MCF 10A (cell line): ENCODE results near the gene IRAK2. TPM values are rescaled to one million over a fixed set of nuclear protein-coding genes. Genes with fewer than 3 reads are reported as not detected.

Experiments used
- BruUV-seq: library from RNA; stranded (reverse); fragments of 400-500 nt; replicated peaks from 2 replicates; lab custom pipeline; 2021; lab: Mats Ljungman, UMichigan
- CTCF ChIA-PET: fragments of 300-600 bp; sonication (Branson Sonifier 250); formaldehyde crosslinking; extraction: SDS; loops from one replicate; lab custom pipeline; 2021; ENCODE audit warnings: antibody characterized with exemption, inconsistent platforms; lab: Yijun Ruan, JAX
- POLR2A ChIA-PET: fragments of 300-600, 350-650 bp; sonication (Branson Sonifier 250); formaldehyde crosslinking; extraction: SDS; loops from one replicate; lab custom pipeline; 2020; ENCODE audit warnings: antibody characterized with exemption, inconsistent platforms; lab: Yijun Ruan, JAX
- DNase-seq: peaks from one replicate; pipeline ENCODE4 v3.0.0-alpha.2; 2018; ENCODE audit not compliant: unreplicated experiment
- H3K27ac Mint-ChIP-seq: one replicate; pipeline ENCODE4 v1.8.0; 2022; ENCODE audit warnings: mild to moderate bottlenecking, low read depth, mixed read lengths; ENCODE audit not compliant: unreplicated experiment
- H3K27me3 Mint-ChIP-seq: one replicate; pipeline ENCODE4 v1.8.0; 2022; ENCODE audit warnings: mixed read lengths; ENCODE audit not compliant: insufficient read depth, unreplicated experiment
- H3K36me3 Mint-ChIP-seq: one replicate; pipeline ENCODE4 v1.8.0; 2022; ENCODE audit warnings: mild to moderate bottlenecking, moderate library complexity, mixed read lengths; ENCODE audit not compliant: insufficient read depth, unreplicated experiment
- H3K4me1 Mint-ChIP-seq: one replicate; pipeline ENCODE4 v1.8.0; 2022; ENCODE audit warnings: mixed read lengths; ENCODE audit not compliant: insufficient read depth, unreplicated experiment
- H3K4me3 Mint-ChIP-seq: one replicate; pipeline ENCODE4 v1.8.0; 2022; ENCODE audit warnings: mild to moderate bottlenecking, moderate library complexity, mixed read lengths; ENCODE audit not compliant: unreplicated experiment
- H3K9me3 Mint-ChIP-seq: one replicate; pipeline ENCODE4 v1.8.0; 2022; ENCODE audit warnings: mixed read lengths; ENCODE audit not compliant: unreplicated experiment
- intact Hi-C: fragments of 100-400 bp; cut with micrococcal nuclease; formaldehyde crosslinking; loops from 2 replicates; pipeline ENCODE4 v1.14.1; 2022
- total RNA-seq: library from RNA; stranded (reverse); gene quantifications from 2 replicates; pipeline ENCODE4 v1.2.3, GENCODE V29; 2022
- TF ChIP-seq, protein P1 (sequence below): fragments of 200-600 bp; IDR thresholded peaks from one replicate; pipeline ENCODE4 v1.8.0; 2022; ENCODE audit warnings: antibody characterized with exemption, mild to moderate bottlenecking; ENCODE audit not compliant: unreplicated experiment

The IRAK2 gene
- total RNA-seq, 1 experiment from 2014 or later: 6.0 TPM

DNA sequence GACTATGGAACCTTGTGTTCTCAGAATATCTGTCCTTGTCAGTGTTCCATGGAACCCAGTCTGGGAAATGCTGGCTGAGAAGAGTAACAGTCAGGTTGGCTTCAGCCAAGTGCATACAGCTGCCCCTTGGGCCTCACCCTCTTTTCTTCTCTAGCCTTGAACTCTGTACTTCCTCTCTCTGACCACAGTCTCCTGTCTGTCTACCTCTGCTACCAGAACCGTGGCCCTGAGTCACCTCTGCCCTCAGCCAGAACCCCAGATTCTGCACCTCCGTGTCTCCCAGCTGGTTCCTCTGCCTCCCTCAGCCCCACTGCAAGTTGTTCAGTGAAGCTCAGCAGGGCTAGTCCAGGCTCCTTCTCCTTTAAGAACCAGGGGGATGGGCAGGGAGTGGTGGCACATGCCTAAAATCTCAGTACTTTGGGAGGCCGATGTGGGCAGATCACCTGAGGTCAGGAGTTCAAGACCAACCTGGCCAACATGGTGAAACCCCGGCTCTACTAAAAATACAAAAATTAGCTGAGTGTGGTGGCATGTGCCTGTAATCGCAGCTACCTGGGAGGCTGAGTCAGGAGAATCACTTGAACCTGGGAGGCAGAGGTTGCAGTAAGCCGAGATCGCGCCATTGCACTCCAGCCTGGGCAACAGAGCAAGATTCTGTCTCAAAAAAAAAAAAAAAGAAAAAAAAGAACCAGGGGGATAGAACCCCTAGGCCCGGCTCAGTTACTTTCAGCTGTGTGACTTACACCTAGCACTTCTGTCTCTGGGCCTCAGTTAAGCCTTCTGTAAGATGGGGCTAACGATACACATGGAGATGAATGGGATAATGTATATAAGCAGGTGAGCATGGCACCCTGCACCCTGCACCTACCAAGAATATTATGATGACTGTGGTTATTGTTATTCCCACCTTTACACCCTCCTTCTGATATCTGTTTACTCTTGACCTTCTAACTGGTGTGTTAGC lies 59.2 kb downstream of the IRAK2 start:
- H3K27ac Mint-ChIP-seq: peak overlapping the region; percentile 0
- no peaks in the 10 kb centered on the region for H3K9me3 Mint-ChIP-seq
- TF ChIP-seq, protein P1, sequence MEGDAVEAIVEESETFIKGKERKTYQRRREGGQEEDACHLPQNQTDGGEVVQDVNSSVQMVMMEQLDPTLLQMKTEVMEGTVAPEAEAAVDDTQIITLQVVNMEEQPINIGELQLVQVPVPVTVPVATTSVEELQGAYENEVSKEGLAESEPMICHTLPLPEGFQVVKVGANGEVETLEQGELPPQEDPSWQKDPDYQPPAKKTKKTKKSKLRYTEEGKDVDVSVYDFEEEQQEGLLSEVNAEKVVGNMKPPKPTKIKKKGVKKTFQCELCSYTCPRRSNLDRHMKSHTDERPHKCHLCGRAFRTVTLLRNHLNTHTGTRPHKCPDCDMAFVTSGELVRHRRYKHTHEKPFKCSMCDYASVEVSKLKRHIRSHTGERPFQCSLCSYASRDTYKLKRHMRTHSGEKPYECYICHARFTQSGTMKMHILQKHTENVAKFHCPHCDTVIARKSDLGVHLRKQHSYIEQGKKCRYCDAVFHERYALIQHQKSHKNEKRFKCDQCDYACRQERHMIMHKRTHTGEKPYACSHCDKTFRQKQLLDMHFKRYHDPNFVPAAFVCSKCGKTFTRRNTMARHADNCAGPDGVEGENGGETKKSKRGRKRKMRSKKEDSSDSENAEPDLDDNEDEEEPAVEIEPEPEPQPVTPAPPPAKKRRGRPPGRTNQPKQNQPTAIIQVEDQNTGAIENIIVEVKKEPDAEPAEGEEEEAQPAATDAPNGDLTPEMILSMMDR: no peak
- peaks cover 19% of the 10 kb centered on the region for H3K36me3 Mint-ChIP-seq
- CTCF ChIA-PET: interaction anchor here (0.6 to 2.8 kb wide), 16 partner anchors 13 to 1493 kb away, joined by 3 to 19 read pairs (median 3); partner anchors contain the start of gene CRELD1
- no TSS peak for BruUV-seq
- POLR2A ChIA-PET: interaction anchor here (0.6 to 1.6 kb wide), 9 partner anchors 10 to 452 kb away, joined by 3 to 4 read pairs (median 3); partner anchors contain the start of genes TATDN2 and VHL
- no peak for DNase-seq
- H3K27me3 Mint-ChIP-seq: no peaks in the 10 kb centered on the region
- intact Hi-C loops: loop anchor here (2.0 kb wide), 1 partner anchor 81 kb away; no protein-coding TSS in a partner anchor
- peaks cover 21% of the 10 kb centered on the region for H3K4me1 Mint-ChIP-seq
- no peak overlapping the region for H3K4me3 Mint-ChIP-seq

DNA sequence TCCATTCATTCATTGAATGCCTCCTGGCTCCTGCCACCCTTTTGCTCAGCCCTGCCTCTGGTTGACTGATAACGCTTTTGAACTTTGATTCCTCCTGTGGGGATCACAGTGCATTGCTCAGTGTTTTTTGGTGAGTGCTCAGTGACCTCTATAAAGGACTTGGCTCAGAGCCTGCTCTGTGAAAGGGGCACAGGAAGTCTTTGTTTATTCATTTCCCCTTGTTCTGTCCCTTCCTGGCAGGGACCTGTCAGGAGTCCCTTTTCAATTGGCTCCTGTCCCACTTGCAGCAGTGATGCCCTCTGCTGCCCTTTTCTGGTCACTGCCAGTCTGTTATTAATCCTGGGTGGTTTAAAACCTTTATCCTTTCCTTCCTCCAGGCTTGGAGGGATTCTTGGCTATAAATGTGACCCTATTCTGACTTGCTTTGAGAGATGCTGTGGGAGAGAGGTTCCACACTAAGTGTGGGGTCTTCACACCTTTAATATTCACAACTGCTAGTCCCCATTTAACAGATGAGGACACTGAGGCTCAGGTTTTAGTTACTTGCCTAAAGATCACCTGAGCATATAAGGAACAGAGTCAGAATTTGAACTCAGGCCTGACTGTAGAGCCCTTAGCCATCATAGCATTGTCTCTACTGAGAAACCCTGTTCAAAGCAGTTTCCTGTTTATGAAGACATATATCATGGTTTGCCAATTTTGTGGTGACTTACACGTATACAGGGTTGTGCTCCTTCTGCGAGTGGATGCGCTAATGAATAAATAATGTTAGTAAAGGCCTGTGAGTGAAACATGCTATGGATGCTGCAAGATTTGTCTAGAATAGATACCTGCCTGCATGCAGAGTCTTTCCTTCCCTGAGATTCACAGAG lies 60.3 kb downstream of the IRAK2 start:
- CTCF ChIA-PET: interaction anchor here (0.6 to 1.1 kb wide), 3 partner anchors 32 to 252 kb away, joined by 3 to 6 read pairs (median 5); no protein-coding TSS in a partner anchor
- peak; percentile 88 for DNase-seq
- Mint-ChIP-seq H3K27ac (no peak overlapping the region), H3K9me3 (no peaks in the 10 kb centered on the region), H3K27me3 (no peaks in the 10 kb centered on the region), H3K36me3 (peaks cover 19% of the 10 kb centered on the region), H3K4me1 (peaks cover 21% of the 10 kb centered on the region), H3K4me3 (no peak overlapping the region)
- no TSS peak for BruUV-seq
- TF ChIP-seq, protein P1: peak; percentile 78
- POLR2A ChIA-PET: no interaction called here
- intact Hi-C loops: loop anchor here (1.0 to 2.0 kb wide), 4 partner anchors 61 to 279 kb away; partner anchors contain the start of genes BRK1 and IRAK2

- no peak overlapping the region for H3K4me3 Mint-ChIP-seq
- no peak overlapping the region for H3K27ac Mint-ChIP-seq
- intact Hi-C loops: no loop called here
- H3K36me3 Mint-ChIP-seq: peaks cover 19% of the 10 kb centered on the region
- ChIA-PET CTCF (interaction anchor here (0.6 to 1.1 kb wide), 4 partner anchors 35 to 63 kb away, joined by 3 to 6 read pairs (median 4); no protein-coding TSS in a partner anchor), POLR2A (interaction anchor here (0.7 to 1.3 kb wide), 3 partner anchors 22 to 1132 kb away, joined by 3 to 7 read pairs (median 5); partner anchors contain the start of genes OGG1 and TATDN2)
- H3K4me1 Mint-ChIP-seq: peaks cover 15% of the 10 kb centered on the region
- no peaks in the 10 kb centered on the region for H3K27me3 Mint-ChIP-seq
- TF ChIP-seq, protein P1: no peak
- no peaks in the 10 kb centered on the region for H3K9me3 Mint-ChIP-seq
- DNase-seq: no peak
- no TSS peak for BruUV-seq
These were observed 61.6 kb downstream of the IRAK2 start for GRCh38 chr3:10226293-10226692.
